Neuronal stem cell (in vitro differentiated cells): ENCODE results near the gene EIF2S3.

ENCODE experiments used
- DNase-seq: peaks from one replicate; pipeline ENCODE4 v3.0.0-alpha.2; 2013; ENCODE audit warnings: low spot score
- H2AFZ ChIP-seq: one replicate; pipeline ENCODE4 v1.6.1; 2013; ENCODE audit warnings: mild to moderate bottlenecking, low read length, inconsistent platforms
- H2AK5ac ChIP-seq: 2 replicates; pipeline ENCODE4 v1.6.1; 2013; ENCODE audit warnings: low read depth, mild to moderate bottlenecking, inconsistent platforms, low read length, moderate library complexity, mixed read lengths
- H2BK120ac ChIP-seq: 2 replicates; pipeline ENCODE4 v1.6.1; 2013; ENCODE audit warnings: low read depth, mild to moderate bottlenecking, inconsistent platforms, low read length, moderate library complexity, mixed read lengths
- H2BK12ac ChIP-seq: one replicate; pipeline ENCODE4 v1.6.1; 2013; ENCODE audit warnings: low read length, inconsistent platforms
- H2BK15ac ChIP-seq: 2 replicates; pipeline ENCODE4 v1.6.1; 2013; ENCODE audit warnings: mild to moderate bottlenecking, low read length, inconsistent platforms, mixed read lengths
- H2BK5ac ChIP-seq: one replicate; pipeline ENCODE4 v1.6.1; 2013; ENCODE audit warnings: inconsistent platforms, mild to moderate bottlenecking, low read length, moderate library complexity
- H3K14ac ChIP-seq: one replicate; pipeline ENCODE4 v1.6.1; 2013; ENCODE audit warnings: low read length, inconsistent platforms
- H3K18ac ChIP-seq: 2 replicates; pipeline ENCODE4 v1.6.1; 2013; ENCODE audit warnings: low read length, inconsistent platforms
- H3K23ac ChIP-seq: 2 replicates; pipeline ENCODE4 v1.6.1; 2013; ENCODE audit warnings: low read depth, mild to moderate bottlenecking, mixed read lengths, low read length, inconsistent platforms; ENCODE audit not compliant: poor library complexity
- H3K27ac ChIP-seq: replicated peaks from 3 replicates; pipeline ENCODE4 v1.5.1; 2013; ENCODE audit warnings: low read length, inconsistent platforms
- H3K27me3 ChIP-seq, 3 experiments: 2 replicates each; pipeline ENCODE4 v1.6.1; 2013; ENCODE audit warnings: low read length in 3 of 3, mild to moderate bottlenecking in 2 of 3, inconsistent platforms in 1 of 3, low read depth in 1 of 3, mixed read lengths in 1 of 3, moderate library complexity in 1 of 3; ENCODE audit not compliant: control insufficient read depth in 3 of 3, insufficient read depth in 3 of 3
- H3K36me3 ChIP-seq, 2 donors: replicated peaks in 1 of 2; 2 replicates each; pipeline ENCODE4 v1.6.1; 2013; ENCODE audit warnings: low read length in 2 of 2; ENCODE audit not compliant: control insufficient read depth in 2 of 2, insufficient read depth in 2 of 2
- H3K4ac ChIP-seq: 2 replicates; pipeline ENCODE4 v1.6.1; 2013; ENCODE audit warnings: inconsistent platforms, mild to moderate bottlenecking, low read length, moderate library complexity
- H3K4me1 ChIP-seq, 2 donors: 1 replicate in 1 of 2; 2 replicates in 1 of 2; pipeline ENCODE4 v1.6.1; 2013; ENCODE audit warnings: low read length in 2 of 2, low read depth in 1 of 2; ENCODE audit not compliant: control insufficient read depth in 2 of 2, insufficient read depth in 1 of 2
- H3K4me2 ChIP-seq: one replicate; pipeline ENCODE4 v1.6.1; 2013; ENCODE audit warnings: mild to moderate bottlenecking, low read length, inconsistent platforms; ENCODE audit not compliant: insufficient read depth, poor library complexity, severe bottlenecking
- H3K4me3 ChIP-seq, 2 donors: 2 replicates each; pipeline ENCODE4 v1.5.1; 2013; ENCODE audit warnings: low read length in 2 of 2, mild to moderate bottlenecking in 2 of 2, inconsistent platforms in 1 of 2, moderate library complexity in 1 of 2
- H3K79me1 ChIP-seq: one replicate; pipeline ENCODE4 v1.6.1; 2013; ENCODE audit warnings: low read depth, mild to moderate bottlenecking, inconsistent platforms, low read length, moderate library complexity
- H3K9ac ChIP-seq: one replicate; pipeline ENCODE4 v1.6.1; 2013; ENCODE audit warnings: mild to moderate bottlenecking, low read depth, low read length, inconsistent platforms; ENCODE audit not compliant: poor library complexity
- H3K9me3 ChIP-seq, 2 donors: replicated peaks in 1 of 2; 2 replicates each; pipeline versions ENCODE3 to v1.6.1; 2013; ENCODE audit warnings: low read length in 2 of 2, mild to moderate bottlenecking in 2 of 2, inconsistent platforms in 1 of 2, low read depth in 1 of 2, mixed read lengths in 1 of 2, moderate library complexity in 1 of 2; ENCODE audit not compliant: control insufficient read depth in 2 of 2, insufficient read depth in 1 of 2
- H4K8ac ChIP-seq: one replicate; pipeline ENCODE4 v1.6.1; 2013; ENCODE audit warnings: low read depth, mild to moderate bottlenecking, inconsistent platforms, low read length, moderate library complexity
- H4K91ac ChIP-seq: one replicate; pipeline ENCODE4 v1.6.1; 2013; ENCODE audit warnings: low read length, low read depth, mild to moderate bottlenecking, inconsistent platforms; ENCODE audit not compliant: poor library complexity
- WGBS, 2 donors: extraction: QIAGEN DNeasy Blood & Tissue Kit; methylation state at CpG; one replicate each; pipeline ENCODE4 v1.1.7; 2013; ENCODE audit warnings: missing lambda C conversion rate in 2 of 2, mixed read lengths in 1 of 2; ENCODE audit not compliant: insufficient read length in 2 of 2, insufficient replicate concordance in 1 of 2; ENCODE audit errors: extremely low coverage in 2 of 2; 5-methylcytosine and 5-hydroxymethylcytosine counted together

EIF2S3 gene

DNA sequence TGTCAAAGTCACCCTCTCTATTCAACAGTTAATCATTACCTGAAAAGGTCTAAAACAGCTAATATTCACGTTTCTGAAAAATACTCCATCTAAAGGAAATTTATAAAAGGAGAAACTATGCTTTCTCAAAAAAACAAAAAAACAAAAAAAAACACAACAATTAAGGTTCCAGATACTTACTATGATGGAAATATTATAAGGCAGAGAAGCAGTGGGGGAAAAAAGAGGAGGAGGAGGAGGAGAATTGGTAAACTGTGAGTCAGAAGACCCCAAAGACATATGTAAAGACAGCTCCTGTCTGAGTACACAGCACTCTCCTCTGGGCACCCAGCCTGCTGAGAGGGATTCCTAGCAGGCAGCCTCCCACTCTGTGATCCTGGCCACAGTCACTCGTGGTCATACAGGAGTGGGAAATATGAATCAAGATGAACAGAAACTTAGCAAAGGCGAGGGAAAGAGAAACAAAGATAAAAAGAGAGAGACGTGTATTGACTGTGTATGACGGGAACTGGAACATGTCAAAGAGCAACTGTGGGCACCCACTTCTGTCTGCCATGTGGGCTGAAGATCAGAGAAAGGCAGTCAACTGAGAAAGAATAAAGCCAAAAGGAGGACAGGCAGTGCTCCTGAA, 40.3 kb upstream of the EIF2S3 start:
- no peak overlapping the region for H4K8ac ChIP-seq
- no peak overlapping the region for H3K14ac ChIP-seq
- no peak overlapping the region for H3K9ac ChIP-seq
- no peak overlapping the region for H3K18ac ChIP-seq
- H2AFZ ChIP-seq, result no peak overlapping the region
- no peaks in the 10 kb centered on the region for H3K4me1 ChIP-seq
- H4K91ac ChIP-seq, result no peak overlapping the region
- H3K36me3 ChIP-seq, result peaks cover 0 to 19% of the 10 kb centered on the region in 2 donors
- no peak overlapping the region for H3K4me2 ChIP-seq
- no peaks in the 10 kb centered on the region for H3K27me3 ChIP-seq
- H3K4ac ChIP-seq, result no peak overlapping the region
- no peak for DNase-seq
- no peak overlapping the region for H3K27ac ChIP-seq
- H3K4me3 ChIP-seq, result no peak overlapping the region
- no peak overlapping the region for H2AK5ac ChIP-seq
- no peak overlapping the region for H2BK12ac ChIP-seq
- WGBS, 2 donors, result no CpG with 5 or more reads among the region's 5 CpGs
- H3K23ac ChIP-seq, result no peak overlapping the region
- no peaks in the 10 kb centered on the region for H3K9me3 ChIP-seq
- no peak overlapping the region for H2BK15ac ChIP-seq
- H3K79me1 ChIP-seq, result no peaks in the 10 kb centered on the region
- no peak overlapping the region for H2BK120ac ChIP-seq
- no peak overlapping the region for H2BK5ac ChIP-seq

GRCh38 chrX:24017674-24018073, 37.1 kb upstream of the EIF2S3 start:
- WGBS, 2 donors, result no CpG with 5 or more reads among the region's 9 CpGs
- no peak overlapping the region for H3K4me2 ChIP-seq
- H3K27me3 ChIP-seq, result no peaks in the 10 kb centered on the region

GRCh38 chrX:24018809-24019208, 35.9 kb upstream of the EIF2S3 start:
- no CpG with 5 or more reads among the region's 4 CpGs for WGBS, 2 donors
- Histone ChIP-seq H3K14ac (no peak overlapping the region), H2BK120ac (no peak overlapping the region), H3K36me3 (peaks cover 0 to 26% of the 10 kb centered on the region in 2 donors), H3K27ac (no peak overlapping the region), H3K9ac (no peak overlapping the region), H3K23ac (no peak overlapping the region), H3K18ac (no peak overlapping the region), H3K4me2 (no peak overlapping the region), H3K4ac (no peak overlapping the region), H2BK5ac (no peak overlapping the region), H2AFZ (no peak overlapping the region), H3K79me1 (peaks cover 1% of the 10 kb centered on the region), H4K91ac (no peak overlapping the region), H3K4me3 (no peak overlapping the region), H4K8ac (no peak overlapping the region), H2AK5ac (no peak overlapping the region), H3K27me3 (no peaks in the 10 kb centered on the region), H2BK12ac (no peak overlapping the region), H3K9me3 (no peaks in the 10 kb centered on the region), H2BK15ac (no peak overlapping the region), H3K4me1 (no peaks in the 10 kb centered on the region)
- no peak for DNase-seq

More at GRCh38 chrX:24017674-24018073, 37.1 kb upstream of the EIF2S3 start:
- Histone ChIP-seq H3K9ac (no peak overlapping the region), H3K9me3 (no peaks in the 10 kb centered on the region), H2AFZ (no peak overlapping the region), H4K91ac (no peak overlapping the region), H3K79me1 (peaks cover 1% of the 10 kb centered on the region), H2BK12ac (no peak overlapping the region), H3K14ac (no peak overlapping the region), H3K36me3 (peaks cover 0 to 26% of the 10 kb centered on the region in 2 donors), H2BK15ac (no peak overlapping the region), H3K27ac (no peak overlapping the region), H3K4me1 (no peaks in the 10 kb centered on the region), H2BK120ac (no peak overlapping the region), H3K4me3 (no peak overlapping the region), H3K4ac (no peak overlapping the region), H4K8ac (no peak overlapping the region), H3K18ac (no peak overlapping the region), H2AK5ac (no peak overlapping the region), H2BK5ac (no peak overlapping the region), H3K23ac (no peak overlapping the region)
- no peak for DNase-seq

DNA sequence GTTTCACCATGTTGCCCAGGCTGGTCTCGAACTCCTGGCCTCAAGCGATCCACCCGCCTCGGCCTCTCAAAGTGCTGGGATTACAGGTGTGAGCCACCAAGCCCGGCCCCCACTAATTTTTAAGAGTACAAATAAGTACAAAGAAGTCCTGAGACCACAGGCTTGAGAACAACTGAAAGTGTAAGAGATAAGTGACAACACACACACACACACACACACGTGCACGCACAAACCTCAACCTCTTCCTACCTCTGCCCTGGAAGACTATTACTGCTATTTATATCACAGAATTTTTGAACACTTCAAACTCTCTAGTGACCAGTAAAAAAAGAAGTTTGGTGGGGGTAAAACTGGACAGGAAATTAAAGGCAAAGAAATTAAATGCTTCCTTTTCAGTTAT, 35.3 kb upstream of the EIF2S3 start:
- no CpG with 5 or more reads among the region's 7 CpGs for WGBS, 2 donors
- H3K9ac ChIP-seq, result no peak overlapping the region
- H3K4me2 ChIP-seq, result no peak overlapping the region
- H3K4me3 ChIP-seq, result no peak overlapping the region
- H3K4me1 ChIP-seq, result no peaks in the 10 kb centered on the region
- H2BK5ac ChIP-seq, result no peak overlapping the region
- H3K27ac ChIP-seq, result no peak overlapping the region
- H3K18ac ChIP-seq, result no peak overlapping the region
- no peak overlapping the region for H4K91ac ChIP-seq
- no peak overlapping the region for H2BK120ac ChIP-seq
- H3K14ac ChIP-seq, result no peak overlapping the region
- no peak overlapping the region for H3K23ac ChIP-seq
- H2BK12ac ChIP-seq, result no peak overlapping the region
- no peaks in the 10 kb centered on the region for H3K27me3 ChIP-seq
- no peaks in the 10 kb centered on the region for H3K9me3 ChIP-seq
- no peak overlapping the region for H2BK15ac ChIP-seq
- no peak overlapping the region for H2AK5ac ChIP-seq
- H3K36me3 ChIP-seq, result peaks cover 0 to 25% of the 10 kb centered on the region in 2 donors
- no peak overlapping the region for H3K4ac ChIP-seq
- H2AFZ ChIP-seq, result no peak overlapping the region
- H4K8ac ChIP-seq, result no peak overlapping the region
- no peak for DNase-seq
- peaks cover 1% of the 10 kb centered on the region for H3K79me1 ChIP-seq
